Iris pigment epithelial cell (primary cell): Measurements from ENCODE around the gene LEAP2.

Source experiments
- DNase-seq: peaks from one replicate; pipeline ENCODE4 v3.0.0-alpha.2; 2011; ENCODE audit warnings: low read depth

The LEAP2 gene

GRCh38 chr5:132873119-132873929 lies at the start of gene LEAP2:
LEAP2 (plus strand) TSS chr5:132873668; CDS start chr5:132873695, 27 bp downstream.
- no peak for DNase-seq

GRCh38 chr5:132824426-132824825 lies 49.0 kb upstream of the LEAP2 start:
- no peak for DNase-seq

- DNase-seq: no peak
These were observed 48.2 kb upstream of the LEAP2 start for GRCh38 chr5:132825033-132825833.

- no peak for DNase-seq
These were observed 47.6 kb upstream of the LEAP2 start for GRCh38 chr5:132825834-132826391.

- DNase-seq: no peak
These were observed 46.9 kb upstream of the LEAP2 start for GRCh38 chr5:132826424-132827082.

GRCh38 chr5:132827943-132828673 lies 45.4 kb upstream of the LEAP2 start:
- no peak for DNase-seq

- no peak for DNase-seq
These were observed 44.5 kb upstream of the LEAP2 start for GRCh38 chr5:132828846-132829494.

GRCh38 chr5:132829742-132830435 lies 43.6 kb upstream of the LEAP2 start:
- DNase-seq: peak; percentile 69

- peak; percentile 42 for DNase-seq
These were observed 42.9 kb upstream of the LEAP2 start, which contains the start of gene SHROOM1 for GRCh38 chr5:132830436-132831094. SHROOM1 (minus strand) TSS chr5:132830647; CDS start chr5:132826140, 4,507 bp downstream.

- DNase-seq: no peak
These were observed 42.2 kb upstream of the LEAP2 start for GRCh38 chr5:132831095-132831860.

- DNase-seq: no peak
These were observed 40.9 kb upstream of the LEAP2 start for GRCh38 chr5:132832612-132833011.

GRCh38 chr5:132834057-132834456 lies 39.4 kb upstream of the LEAP2 start:
- no peak for DNase-seq

GRCh38 chr5:132836852-132837251 lies 36.6 kb upstream of the LEAP2 start:
- no peak for DNase-seq

- no peak for DNase-seq
These were observed 35.6 kb upstream of the LEAP2 start for GRCh38 chr5:132837868-132838267.

- no peak for DNase-seq
These were observed 34.8 kb upstream of the LEAP2 start for GRCh38 chr5:132838516-132839282.

GRCh38 chr5:132839426-132840301 lies 33.8 kb upstream of the LEAP2 start:
- peak; percentile 93 for DNase-seq

- DNase-seq: no peak
These were observed 33.2 kb upstream of the LEAP2 start for GRCh38 chr5:132840313-132840712.
